Duodenal mucosa (tissue), 2 donors: Measurements from ENCODE around the gene HSD11B1.
A peak's percentile ranks its signal among the peaks of the same experiment; 100 is the strongest.

Source experiments
- H3K27ac ChIP-seq: one replicate; pipeline ENCODE4 v1.7.0; 2013; ENCODE audit warnings: low read depth, low read length
- H3K27me3 ChIP-seq, 2 donors: one replicate each; pipeline ENCODE4 v1.7.0; 2013; ENCODE audit warnings: low read length in 2 of 2, control low read depth in 1 of 2; ENCODE audit not compliant: insufficient read depth in 2 of 2, control insufficient read depth in 1 of 2
- H3K36me3 ChIP-seq, 2 donors: one replicate each; pipeline ENCODE4 v1.7.0; 2013; ENCODE audit warnings: low read length in 2 of 2, control low read depth in 1 of 2; ENCODE audit not compliant: insufficient read depth in 2 of 2, control insufficient read depth in 1 of 2
- H3K4me1 ChIP-seq, 2 donors: one replicate each; pipeline ENCODE4 v1.7.0; 2013; ENCODE audit warnings: low read length in 2 of 2, control low read depth in 1 of 2; ENCODE audit not compliant: insufficient read depth in 2 of 2, control insufficient read depth in 1 of 2
- H3K4me3 ChIP-seq, 2 donors: one replicate each; pipeline ENCODE4 v1.7.0; 2013; ENCODE audit warnings: low read length in 2 of 2, low read depth in 1 of 2
- H3K9ac ChIP-seq, 2 donors: one replicate each; pipeline ENCODE4 v1.7.0; 2013; ENCODE audit warnings: low read length in 2 of 2, low read depth in 1 of 2
- H3K9me3 ChIP-seq, 2 donors: one replicate each; pipeline ENCODE4 v1.7.0; 2013; ENCODE audit warnings: low read length in 2 of 2, control low read depth in 1 of 2; ENCODE audit not compliant: control insufficient read depth in 1 of 2

HSD11B1 gene

DNA sequence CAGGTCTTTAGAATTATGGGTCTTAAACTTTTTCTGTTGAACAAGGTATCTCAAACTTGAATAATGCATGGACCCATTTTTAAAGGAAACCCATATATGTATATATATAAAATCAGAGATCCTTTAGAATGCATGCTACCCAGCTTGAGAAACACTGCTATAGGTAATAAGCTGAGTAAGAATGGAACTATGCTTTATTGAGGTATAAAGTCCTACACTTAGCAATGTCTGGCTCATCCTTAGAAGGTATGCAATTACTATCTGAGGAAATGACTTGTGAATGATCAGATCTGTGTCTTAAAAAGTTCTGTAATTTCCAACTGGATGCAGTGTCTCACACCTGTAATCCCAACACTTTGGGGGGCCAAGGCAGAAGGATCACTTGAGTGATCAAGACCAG, 62.5 kb downstream of the HSD11B1 start:
- Histone ChIP-seq H3K27me3 (no peaks in the 10 kb centered on the region), H3K27ac (no peak overlapping the region), H3K4me3 (no peak overlapping the region), H3K9ac (no peak overlapping the region), H3K9me3 (no peaks in the 10 kb centered on the region), H3K36me3 (no peaks in the 10 kb centered on the region), H3K4me1 (peaks cover 10 to 27% of the 10 kb centered on the region in 2 donors)

DNA sequence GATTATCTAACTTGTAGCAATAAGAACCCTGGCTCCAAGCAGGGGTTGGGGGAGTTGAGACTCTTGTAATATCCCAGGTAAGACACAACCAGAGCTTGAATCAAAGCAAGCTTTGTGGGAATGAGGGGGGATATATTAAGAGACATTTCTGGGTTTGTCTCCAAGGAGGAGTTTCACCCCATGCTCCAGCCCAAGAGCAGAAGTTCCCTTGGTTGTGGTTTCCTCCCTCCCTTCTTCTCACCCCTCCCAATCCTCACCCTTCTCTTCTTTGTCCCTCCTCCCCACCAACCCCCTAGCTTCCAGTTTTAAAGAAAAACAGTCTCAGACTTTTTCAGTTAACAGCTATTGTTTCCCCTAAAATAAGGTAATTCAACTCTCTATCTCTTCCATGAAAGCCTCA, 63.1 kb downstream of the HSD11B1 start:
- no peak overlapping the region for H3K27ac ChIP-seq
- no peaks in the 10 kb centered on the region for H3K9me3 ChIP-seq
- H3K4me1 ChIP-seq, result peaks cover 10 to 27% of the 10 kb centered on the region in 2 donors
- no peaks in the 10 kb centered on the region for H3K36me3 ChIP-seq
- no peaks in the 10 kb centered on the region for H3K27me3 ChIP-seq
- H3K9ac ChIP-seq, result no peak overlapping the region
- H3K4me3 ChIP-seq, result no peak overlapping the region

DNA sequence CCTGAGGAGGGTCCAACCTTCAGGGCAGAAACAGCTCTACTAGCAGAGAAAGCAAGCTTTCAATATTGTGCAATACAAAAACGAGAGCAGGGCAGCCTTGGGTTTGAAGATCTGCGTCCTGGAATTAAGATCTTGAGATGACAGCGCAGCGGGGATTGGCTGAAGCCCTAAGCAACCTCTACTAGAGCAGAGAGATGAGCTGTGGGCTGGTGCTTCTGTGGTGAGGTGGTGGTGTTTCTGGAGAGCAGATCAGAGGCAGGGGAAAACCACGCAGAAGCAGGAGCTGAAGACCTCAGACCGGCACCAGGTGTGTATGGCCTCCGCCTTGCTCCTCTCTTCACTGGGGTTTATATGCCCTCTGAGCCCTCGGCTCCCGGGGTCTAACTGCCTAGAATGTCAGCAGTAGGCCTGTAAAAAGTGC, 63.7 kb downstream of the HSD11B1 start:
- Histone ChIP-seq H3K4me3 (peak overlapping the region; percentile 38 to 69), H3K27ac (peak overlapping the region; percentile 8), H3K9me3 (no peaks in the 10 kb centered on the region), H3K4me1 (peaks cover 10 to 27% of the 10 kb centered on the region in 2 donors), H3K36me3 (no peaks in the 10 kb centered on the region), H3K27me3 (no peaks in the 10 kb centered on the region), H3K9ac (peak overlapping the region; percentile 30 to 50)

DNA sequence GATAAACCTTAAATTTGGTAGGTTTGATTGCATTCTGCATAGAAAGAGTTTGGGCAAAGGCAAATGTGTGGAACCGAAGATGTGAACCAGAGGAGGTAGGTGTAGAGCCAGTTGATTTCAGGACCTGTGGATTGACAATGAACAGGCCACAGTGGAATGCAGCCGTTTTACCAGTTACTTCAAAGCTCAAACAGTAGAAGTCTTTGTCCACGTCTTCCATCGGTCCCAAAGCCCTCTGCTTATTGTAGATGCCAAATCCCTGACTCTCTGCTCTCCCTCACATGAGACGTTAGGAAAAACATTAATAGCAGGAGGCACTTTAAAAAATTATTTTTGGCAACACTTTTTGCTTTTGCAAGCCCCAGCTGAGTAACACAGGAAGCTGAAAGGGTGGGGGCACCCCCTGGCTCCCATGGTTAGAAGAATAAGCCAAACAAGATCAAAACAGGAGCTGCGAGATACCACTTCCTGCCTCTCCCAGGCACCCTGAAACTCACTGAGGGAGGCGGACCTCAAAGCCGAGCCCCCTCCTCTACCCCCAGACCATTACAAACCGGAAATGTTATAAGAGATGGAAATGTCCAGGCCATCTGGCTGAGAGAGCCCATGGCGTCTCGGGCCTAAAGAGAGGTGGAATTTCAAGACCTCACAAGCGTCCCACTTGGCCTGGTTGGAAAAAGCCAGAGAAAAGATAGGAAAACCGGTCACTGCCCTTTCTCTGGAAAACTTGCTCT, 64.7 kb downstream of the HSD11B1 start:
- no peaks in the 10 kb centered on the region for H3K27me3 ChIP-seq
- H3K27ac ChIP-seq, result no peak overlapping the region
- H3K4me1 ChIP-seq, result peaks cover 10 to 27% of the 10 kb centered on the region in 2 donors
- H3K4me3 ChIP-seq, result peak overlapping the region; percentile 38 to 69
- no peaks in the 10 kb centered on the region for H3K9me3 ChIP-seq
- peak overlapping the region; percentile 44 to 50 for H3K9ac ChIP-seq
- no peaks in the 10 kb centered on the region for H3K36me3 ChIP-seq

DNA sequence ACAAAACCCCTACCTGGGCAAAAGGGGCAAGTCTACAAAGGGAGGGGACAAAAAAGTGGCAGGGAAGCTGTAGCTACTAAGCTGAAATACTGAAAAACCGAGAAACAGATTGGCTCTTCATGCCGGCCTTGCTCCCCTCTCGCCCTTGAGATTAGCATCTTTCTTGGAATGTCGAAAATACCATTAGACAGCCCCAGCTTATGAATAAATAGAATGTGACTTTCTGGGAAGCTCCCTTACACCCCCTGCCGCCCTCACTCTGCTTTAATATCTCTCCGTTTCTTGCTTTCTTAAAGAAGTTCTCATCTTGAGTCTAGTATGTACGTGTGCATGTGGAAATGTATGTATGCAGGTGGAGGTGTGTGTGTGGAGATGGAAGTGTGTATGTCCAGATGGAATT, 65.3 kb downstream of the HSD11B1 start:
- Histone ChIP-seq H3K27ac (no peak overlapping the region), H3K4me1 (peaks cover 10 to 27% of the 10 kb centered on the region in 2 donors), H3K36me3 (no peaks in the 10 kb centered on the region), H3K9me3 (no peaks in the 10 kb centered on the region), H3K9ac (peak overlapping the region; percentile 44 to 50), H3K27me3 (no peaks in the 10 kb centered on the region), H3K4me3 (peak overlapping the region; percentile 38 to 69)

DNA sequence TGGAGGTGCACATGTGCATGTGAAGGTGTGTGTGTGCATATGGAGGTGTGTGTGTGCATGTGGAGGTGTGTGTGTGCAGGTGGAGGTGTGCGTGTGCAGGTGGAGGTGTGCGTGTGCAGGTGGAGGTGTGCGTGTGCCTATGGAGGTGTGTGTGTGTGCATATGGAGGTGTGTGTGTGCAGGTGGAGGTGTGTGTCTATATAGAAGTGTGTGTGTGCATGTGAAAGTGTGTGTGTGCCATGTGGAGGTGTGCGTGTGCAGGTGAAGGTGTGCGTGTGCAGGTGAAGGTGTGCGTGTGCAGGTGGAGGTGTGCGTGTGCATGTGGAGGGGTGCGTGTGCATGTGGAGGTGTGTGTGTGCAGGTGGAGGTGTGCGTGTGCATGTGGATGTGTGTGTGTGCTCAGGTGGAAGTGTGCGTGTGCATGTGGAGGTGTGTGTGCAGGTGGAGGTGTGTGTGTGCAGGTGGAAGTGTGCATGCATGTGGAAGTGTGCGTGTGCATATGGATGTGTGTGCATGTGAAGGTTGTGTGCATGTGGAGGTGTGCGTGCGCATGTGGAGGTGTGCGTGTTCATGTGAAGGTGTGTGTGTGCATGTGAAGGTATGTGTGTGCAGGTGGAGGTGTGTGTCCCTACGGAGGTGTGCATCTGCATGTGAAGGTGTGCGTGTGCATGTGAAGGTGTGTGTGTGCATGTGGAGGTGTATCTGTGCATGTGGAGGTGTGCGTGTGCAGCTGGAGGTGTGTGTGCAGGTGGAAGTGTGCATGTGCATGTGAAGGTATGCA, 66.2 kb downstream of the HSD11B1 start:
- H3K4me3 ChIP-seq, result peak overlapping the region; percentile 38 to 69
- H3K36me3 ChIP-seq, result peaks cover 0 to 4% of the 10 kb centered on the region in 2 donors

DNA sequence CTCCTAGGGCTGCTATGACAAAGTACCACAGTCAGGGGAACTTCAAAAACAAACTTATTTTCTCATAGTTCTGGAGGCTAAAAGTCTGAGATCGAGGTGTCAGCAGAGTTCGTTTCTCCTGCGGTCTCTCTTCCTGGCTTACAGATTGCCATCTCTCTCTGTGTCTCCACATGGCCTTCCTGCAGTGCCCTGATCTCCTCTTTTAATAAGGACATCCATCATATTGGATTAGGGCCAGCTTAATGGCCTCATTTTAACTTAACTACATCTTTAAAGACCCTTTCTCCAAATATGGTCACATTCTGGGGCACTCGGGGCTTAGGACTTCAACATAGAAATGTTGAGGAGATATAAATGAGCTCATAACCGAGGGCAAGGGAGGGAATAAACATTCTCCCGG, 67.5 kb downstream of the HSD11B1 start:
- H3K9me3 ChIP-seq, result no peaks in the 10 kb centered on the region
- no peaks in the 10 kb centered on the region for H3K27me3 ChIP-seq
- H3K9ac ChIP-seq, result no peak overlapping the region
- no peak overlapping the region for H3K27ac ChIP-seq
- H3K4me1 ChIP-seq, result peaks cover 10 to 20% of the 10 kb centered on the region in 2 donors
- peaks cover 0 to 8% of the 10 kb centered on the region in 2 donors for H3K36me3 ChIP-seq
- no peak overlapping the region for H3K4me3 ChIP-seq

More for the DNA sequence above, 66.2 kb downstream of the HSD11B1 start:
- Histone ChIP-seq H3K9ac (peak overlapping the region in 1 of 2 donors; percentile 26), H3K4me1 (peaks cover 10 to 26% of the 10 kb centered on the region in 2 donors), H3K9me3 (no peaks in the 10 kb centered on the region), H3K27ac (no peak overlapping the region), H3K27me3 (no peaks in the 10 kb centered on the region)

DNA sequence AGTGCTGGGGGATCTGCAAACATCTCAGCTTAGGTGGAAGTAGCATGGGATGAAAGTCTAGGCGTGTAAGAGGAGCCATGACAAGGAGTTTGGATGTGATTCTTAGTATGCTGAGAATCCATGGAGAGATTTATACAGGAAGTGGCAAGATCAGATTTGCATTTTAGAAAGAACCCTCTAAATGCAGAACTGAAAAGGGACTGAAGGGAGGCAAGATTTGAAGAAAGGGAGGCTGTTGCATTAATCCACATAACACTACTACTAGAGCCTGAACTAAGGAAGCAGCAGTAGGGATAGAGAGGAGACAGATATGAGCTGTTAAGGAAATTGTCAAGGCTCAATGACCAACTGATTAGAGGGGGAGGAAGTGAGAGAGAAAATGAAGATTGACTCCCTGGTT, 69.9 kb downstream of the HSD11B1 start:
- Histone ChIP-seq H3K4me1 (peaks cover 4 to 17% of the 10 kb centered on the region in 2 donors), H3K27me3 (no peaks in the 10 kb centered on the region), H3K27ac (no peak overlapping the region), H3K9ac (no peak overlapping the region), H3K4me3 (no peak overlapping the region), H3K9me3 (no peaks in the 10 kb centered on the region), H3K36me3 (peaks cover 0 to 14% of the 10 kb centered on the region in 2 donors)

DNA sequence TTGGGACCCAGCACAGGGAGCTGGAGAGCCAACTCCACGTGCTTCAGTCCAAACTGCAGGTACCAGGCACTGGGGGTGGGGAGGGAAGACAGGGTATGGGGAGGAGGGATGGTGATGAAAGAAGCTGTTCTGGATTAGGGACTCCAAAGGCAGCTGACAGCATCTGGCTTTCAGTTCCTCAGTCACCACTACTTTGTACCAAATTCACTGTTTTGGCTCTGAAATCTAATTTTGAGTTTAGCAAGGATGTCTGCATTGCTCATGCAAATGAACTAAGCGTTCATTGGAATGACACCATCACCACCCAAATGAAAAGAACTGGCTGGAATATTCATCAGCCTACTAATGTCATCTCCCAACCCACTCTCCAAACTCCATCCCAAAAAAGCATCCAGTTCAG, 71.0 kb downstream of the HSD11B1 start:
- Histone ChIP-seq H3K27ac (no peak overlapping the region), H3K4me3 (no peak overlapping the region), H3K36me3 (peaks cover 0 to 18% of the 10 kb centered on the region in 2 donors), H3K27me3 (no peaks in the 10 kb centered on the region), H3K9me3 (no peaks in the 10 kb centered on the region), H3K9ac (no peak overlapping the region), H3K4me1 (peaks cover 9 to 15% of the 10 kb centered on the region in 2 donors)

DNA sequence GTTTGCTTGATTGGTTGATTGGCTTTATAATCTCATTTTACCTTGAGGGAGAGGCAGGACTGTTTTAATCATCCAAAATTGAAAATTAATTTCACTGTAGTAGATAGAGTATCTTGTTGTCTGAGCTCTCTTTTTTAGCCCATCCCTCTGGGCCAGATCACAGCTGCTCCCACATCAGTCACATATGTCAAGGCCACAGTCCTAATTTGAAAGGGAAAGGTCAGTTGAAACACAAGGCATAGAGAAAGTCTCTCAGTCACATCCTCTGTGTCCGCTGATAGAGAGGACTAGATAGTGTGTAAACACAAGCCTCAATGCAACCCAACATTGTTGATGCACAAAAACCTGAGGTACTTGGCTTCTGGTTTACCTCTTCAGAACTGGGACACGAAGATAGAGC, 72.9 kb downstream of the HSD11B1 start:
- Histone ChIP-seq H3K27me3 (no peaks in the 10 kb centered on the region), H3K9ac (no peak overlapping the region), H3K36me3 (peaks cover 0 to 18% of the 10 kb centered on the region in 2 donors), H3K4me1 (peaks cover 6 to 10% of the 10 kb centered on the region in 2 donors), H3K4me3 (no peak overlapping the region), H3K9me3 (no peaks in the 10 kb centered on the region), H3K27ac (no peak overlapping the region)
